Peyer's patch (tissue), 4 donors: ENCODE data around the gene FMN1.

Experiments
- POLR2A ChIP-seq, 2 donors: fragments of 450-650 bp; IDR thresholded peaks; one replicate each; pipeline ENCODE4 v1.5.1; 2017; ENCODE audit warnings: antibody characterized with exemption in 2 of 2, mild to moderate bottlenecking in 2 of 2, moderate library complexity in 2 of 2
- TF ChIP-seq, protein P1 (sequence below), 6 experiments: fragments of 450-650 bp in 4 of 6; fragments of 200-600 bp in 2 of 6; sonication (generic) in 1 of 6; IDR thresholded peaks; one replicate each; pipeline ENCODE4 v1.5.1; 2017 to 2019; ENCODE audit warnings: antibody characterized with exemption in 6 of 6, mild to moderate bottlenecking in 3 of 6, moderate library complexity in 1 of 6

DNA sequence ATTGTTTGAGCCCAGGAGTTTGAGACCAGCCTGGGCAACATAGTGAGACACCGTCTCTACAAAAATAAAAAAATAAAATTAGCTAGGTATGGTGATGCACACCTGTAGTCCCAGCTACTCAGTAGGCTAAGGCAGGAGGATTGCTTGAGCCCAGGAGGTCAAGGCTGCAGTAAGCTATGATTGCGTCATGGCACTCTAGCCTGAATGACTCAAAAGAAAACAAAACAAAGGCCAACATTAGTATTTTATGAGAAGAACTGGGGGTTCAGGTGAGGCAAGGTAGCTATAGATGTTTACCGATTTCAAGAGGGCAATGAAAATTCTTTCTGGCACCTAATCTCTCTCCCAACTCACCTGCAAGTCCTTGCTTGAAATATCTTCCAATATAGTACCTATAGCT lies 399.5 kb downstream of the FMN1 start:
- TF ChIP-seq POLR2A (IDR thresholded peaks at IDR 0.05), result no peak
- TF ChIP-seq, protein P1, sequence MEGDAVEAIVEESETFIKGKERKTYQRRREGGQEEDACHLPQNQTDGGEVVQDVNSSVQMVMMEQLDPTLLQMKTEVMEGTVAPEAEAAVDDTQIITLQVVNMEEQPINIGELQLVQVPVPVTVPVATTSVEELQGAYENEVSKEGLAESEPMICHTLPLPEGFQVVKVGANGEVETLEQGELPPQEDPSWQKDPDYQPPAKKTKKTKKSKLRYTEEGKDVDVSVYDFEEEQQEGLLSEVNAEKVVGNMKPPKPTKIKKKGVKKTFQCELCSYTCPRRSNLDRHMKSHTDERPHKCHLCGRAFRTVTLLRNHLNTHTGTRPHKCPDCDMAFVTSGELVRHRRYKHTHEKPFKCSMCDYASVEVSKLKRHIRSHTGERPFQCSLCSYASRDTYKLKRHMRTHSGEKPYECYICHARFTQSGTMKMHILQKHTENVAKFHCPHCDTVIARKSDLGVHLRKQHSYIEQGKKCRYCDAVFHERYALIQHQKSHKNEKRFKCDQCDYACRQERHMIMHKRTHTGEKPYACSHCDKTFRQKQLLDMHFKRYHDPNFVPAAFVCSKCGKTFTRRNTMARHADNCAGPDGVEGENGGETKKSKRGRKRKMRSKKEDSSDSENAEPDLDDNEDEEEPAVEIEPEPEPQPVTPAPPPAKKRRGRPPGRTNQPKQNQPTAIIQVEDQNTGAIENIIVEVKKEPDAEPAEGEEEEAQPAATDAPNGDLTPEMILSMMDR (IDR thresholded peaks at IDR 0.05), result no peak
